Measurements from ENCODE around the gene DPP3.
A peak's percentile ranks its signal among the peaks of the same experiment; 100 is the strongest.

Gene DPP3

GRCh38 chr11:66464916-66465315, 15.3 kb upstream of the DPP3 start:
- DNase-seq (ENCODE audit: low read depth) = no peak

GRCh38 chr11:66465373-66466224, 14.6 kb upstream of the DPP3 start:
- no peak for DNase-seq (ENCODE audit: low read depth)

- peak; percentile 96 for DNase-seq (ENCODE audit: low read depth)
Measured at GRCh38 chr11:66466225-66467033, 13.8 kb upstream of the DPP3 start, which contains the start of gene PELI3. Gene PELI3 (plus strand): TSS chr11:66466905. CDS start chr11:66468129, 1,224 bp downstream.

- no peak for DNase-seq (ENCODE audit: low read depth)
Measured at GRCh38 chr11:66467034-66467659, 13.1 kb upstream of the DPP3 start.

- no peak for DNase-seq (ENCODE audit: low read depth)
Measured at GRCh38 chr11:66467756-66468155, 12.5 kb upstream of the DPP3 start.

- DNase-seq (ENCODE audit: low read depth) = no peak
Measured at GRCh38 chr11:66468691-66469090, 11.5 kb upstream of the DPP3 start.

GRCh38 chr11:66469441-66469840, 10.8 kb upstream of the DPP3 start:
- no peak for DNase-seq (ENCODE audit: low read depth)

GRCh38 chr11:66470015-66470414, 10.2 kb upstream of the DPP3 start:
- no peak for DNase-seq (ENCODE audit: low read depth)

- no peak for DNase-seq (ENCODE audit: low read depth)
Measured at GRCh38 chr11:66471142-66471541, 9.1 kb upstream of the DPP3 start.

- no peak for DNase-seq (ENCODE audit: low read depth)
Measured at GRCh38 chr11:66472054-66472453, 8.2 kb upstream of the DPP3 start.

GRCh38 chr11:66473167-66473566, 7.1 kb upstream of the DPP3 start:
- DNase-seq (ENCODE audit: low read depth) = no peak

- DNase-seq (ENCODE audit: low read depth) = no peak
Measured at GRCh38 chr11:66473608-66474515, 6.4 kb upstream of the DPP3 start.

GRCh38 chr11:66475349-66476172, 4.7 kb upstream of the DPP3 start:
- no peak for DNase-seq (ENCODE audit: low read depth)

- no peak for DNase-seq (ENCODE audit: low read depth)
Measured at GRCh38 chr11:66476173-66476840, 3.9 kb upstream of the DPP3 start.

GRCh38 chr11:66476841-66477251, 3.4 kb upstream of the DPP3 start:
- no peak for DNase-seq (ENCODE audit: low read depth)

- DNase-seq (ENCODE audit: low read depth) = no peak
Measured at GRCh38 chr11:66477263-66478201, 2.7 kb upstream of the DPP3 start.

GRCh38 chr11:66478729-66479393, 1.4 kb upstream of the DPP3 start:
- no peak for DNase-seq (ENCODE audit: low read depth)

GRCh38 chr11:66479394-66480116, 679 bp upstream of the DPP3 start:
- DNase-seq (ENCODE audit: low read depth) = no peak
